HepG2 (cell line): ENCODE data around the gene RSAD2. TPM values are rescaled to one million over a fixed set of nuclear protein-coding genes. Genes with fewer than 3 reads are reported as not detected.

Source experiments
- ATF7-NPFF ChIP-seq: sonication (generic); formaldehyde crosslinking; IDR thresholded peaks from 2 replicates; pipeline ENCODE4 v1.8.1; 2023; ENCODE audit warnings: mild to moderate bottlenecking, low read depth, missing genetic modification reagents, moderate library complexity
- CBX2 ChIP-seq, 2 experiments: fragments of 200-600 bp in 1 of 2; sonication (generic); formaldehyde crosslinking in 1 of 2; IDR thresholded peaks; 2 replicates each; pipeline versions ENCODE4 v1.7.0 to v1.8.1; 2018 to 2022; ENCODE audit warnings: low read depth in 2 of 2, low read length in 1 of 2, mild to moderate bottlenecking in 1 of 2, missing genetic modification reagents in 1 of 2
- CEBPB ChIP-seq: IDR thresholded peaks from 2 replicates; pipeline ENCODE4 v1.6.1; 2011; ENCODE audit warnings: low read depth, low read length, improper control_type of control experiment, borderline replicate concordance
- CHD2 ChIP-seq: IDR thresholded peaks from 2 replicates; pipeline ENCODE4 v1.6.1; 2011; ENCODE audit warnings: low read depth, low read length, improper control_type of control experiment
- FOXK1 ChIP-seq: sonication (generic); formaldehyde crosslinking; IDR thresholded peaks from 2 replicates; pipeline ENCODE4 v1.4.0; 2020; ENCODE audit warnings: low read depth, missing genetic modification reagents, borderline replicate concordance
- HES4 ChIP-seq: sonication (generic); formaldehyde crosslinking; IDR thresholded peaks from 2 replicates; pipeline ENCODE4 v1.9.0; 2021; ENCODE audit warnings: mild to moderate bottlenecking, missing genetic modification reagents, borderline replicate concordance
- HMGA1 ChIP-seq: sonication (generic); formaldehyde crosslinking; conservative IDR thresholded peaks from 2 replicates; pipeline ENCODE4 v1.4.0; 2020; ENCODE audit warnings: missing genetic modification reagents
- HOXA3 ChIP-seq: sonication (generic); formaldehyde crosslinking; IDR thresholded peaks from 2 replicates; pipeline ENCODE4 v1.5.0; 2020; ENCODE audit warnings: missing genetic modification reagents
- JARID2 ChIP-seq: sonication (generic); formaldehyde crosslinking; IDR thresholded peaks from 2 replicates; pipeline ENCODE4 v1.8.1; 2023; ENCODE audit warnings: missing genetic modification reagents, inconsistent platforms; ENCODE audit not compliant: insufficient replicate concordance
- KLF6 ChIP-seq: IDR thresholded peaks from 2 replicates; pipeline ENCODE4 v1.8.0; 2016; ENCODE audit warnings: missing biosample characterization, missing genetic modification reagents
- MBNL3 ChIP-seq: fragments of 250-450 bp; sonication (Bioruptor Pico); conservative IDR thresholded peaks from 2 replicates; pipeline ENCODE4 v1.8.0; 2022; ENCODE audit warnings: mild to moderate bottlenecking, inconsistent platforms
- MYC ChIP-seq: sonication (generic); formaldehyde crosslinking; IDR thresholded peaks from 2 replicates; pipeline ENCODE4 v1.9.0; 2021; ENCODE audit warnings: missing genetic modification reagents, borderline replicate concordance
- NFE2L2 ChIP-seq: fragments of 150-350 bp; IDR thresholded peaks from 2 replicates; pipeline ENCODE4 v1.6.1; 2014; ENCODE audit warnings: low read length
- NR2F1 ChIP-seq, 2 experiments: fragments of 450-650 bp in 1 of 2; formaldehyde crosslinking in 1 of 2; IDR thresholded peaks; 2 replicates each; pipeline versions ENCODE4 v1.5.0 to v1.6.1; 2016 to 2020; ENCODE audit warnings: mild to moderate bottlenecking in 1 of 2, missing compliant biosample characterization in 1 of 2, missing genetic modification reagents in 1 of 2, moderate library complexity in 1 of 2
- SP1 ChIP-seq, 2 experiments: fragments of 450-650 bp in 1 of 2; sonication (generic) in 1 of 2; formaldehyde crosslinking in 1 of 2; IDR thresholded peaks; 2 replicates each; pipeline versions ENCODE4 v1.4.0 to v1.6.1; 2016 to 2020; ENCODE audit warnings: missing genetic modification reagents in 1 of 2
- ZBTB42 ChIP-seq: sonication (generic); formaldehyde crosslinking; IDR thresholded peaks from 2 replicates; pipeline ENCODE4 v1.5.0; 2020; ENCODE audit warnings: mild to moderate bottlenecking, missing genetic modification reagents
- ZNF225 ChIP-seq: sonication (generic); formaldehyde crosslinking; IDR thresholded peaks from 2 replicates; pipeline ENCODE4 v1.4.0; 2020; ENCODE audit warnings: mild to moderate bottlenecking, missing genetic modification reagents
- ZNF567 ChIP-seq: sonication (generic); formaldehyde crosslinking; IDR thresholded peaks from 2 replicates; pipeline ENCODE4 v1.8.1; 2023; ENCODE audit warnings: mild to moderate bottlenecking, missing genetic modification reagents, borderline replicate concordance
- ZNF775 ChIP-seq: sonication (generic); formaldehyde crosslinking; IDR thresholded peaks from 2 replicates; pipeline ENCODE4 v1.4.0; 2020; ENCODE audit warnings: missing genetic modification reagents, mild to moderate bottlenecking, moderate library complexity, borderline replicate concordance
- polyA plus RNA-seq, 8 experiments: library from polyadenylated mRNA; depleted of rRNA in 3 of 8; stranded (reverse) in 7 of 8; unstranded in 1 of 8; fragments of >200 nt; fragmentation: Illumina TruSeq in 4 of 8; extraction: Trizol in 4 of 8; gene quantifications; 2 replicates each; pipeline versions ENCODE4 v1.2.1 to v1.2.3, GENCODE V29; 2011 to 2016; ENCODE audit warnings: low read depth in 4 of 8, missing spikeins in 1 of 8, mixed read lengths in 1 of 8; ENCODE audit not compliant: insufficient read depth in 1 of 8
- total RNA-seq, 5 experiments: library from RNA; depleted of rRNA; stranded (reverse); fragments of >200 nt; fragmentation: Illumina TruSeq; extraction: Trizol; gene quantifications; 2 replicates each; pipeline ENCODE4 v1.2.3, GENCODE V29; 2016; ENCODE audit warnings: low read depth in 1 of 5
- TF ChIP-seq, protein P1 (sequence below): sonication (generic); formaldehyde crosslinking; IDR thresholded peaks from 2 replicates; pipeline ENCODE4 v1.8.0; 2022; ENCODE audit warnings: mild to moderate bottlenecking, missing genetic modification reagents, moderate library complexity
- TF ChIP-seq, protein P2 (sequence below): sonication (generic); formaldehyde crosslinking; conservative IDR thresholded peaks from 2 replicates; pipeline ENCODE4 v1.4.0; 2020; ENCODE audit warnings: mild to moderate bottlenecking, missing genetic modification reagents, moderate library complexity
- TF ChIP-seq, protein P3 (sequence below): IDR thresholded peaks from 2 replicates; pipeline ENCODE4 v1.6.1; 2016; ENCODE audit warnings: missing compliant biosample characterization, missing genetic modification reagents, borderline replicate concordance
- TF ChIP-seq, protein P4 (sequence below): sonication (generic); formaldehyde crosslinking; IDR thresholded peaks from 2 replicates; pipeline ENCODE4 v1.5.0; 2020; ENCODE audit warnings: missing genetic modification reagents, mild to moderate bottlenecking, borderline replicate concordance

RSAD2 gene
- total and polyA plus RNA-seq, 2 of the 13 experiments (the other 11 are each of a cell fraction or from before 2014, with no cell fraction given), result 0.11 TPM; not detected in 1

DNA sequence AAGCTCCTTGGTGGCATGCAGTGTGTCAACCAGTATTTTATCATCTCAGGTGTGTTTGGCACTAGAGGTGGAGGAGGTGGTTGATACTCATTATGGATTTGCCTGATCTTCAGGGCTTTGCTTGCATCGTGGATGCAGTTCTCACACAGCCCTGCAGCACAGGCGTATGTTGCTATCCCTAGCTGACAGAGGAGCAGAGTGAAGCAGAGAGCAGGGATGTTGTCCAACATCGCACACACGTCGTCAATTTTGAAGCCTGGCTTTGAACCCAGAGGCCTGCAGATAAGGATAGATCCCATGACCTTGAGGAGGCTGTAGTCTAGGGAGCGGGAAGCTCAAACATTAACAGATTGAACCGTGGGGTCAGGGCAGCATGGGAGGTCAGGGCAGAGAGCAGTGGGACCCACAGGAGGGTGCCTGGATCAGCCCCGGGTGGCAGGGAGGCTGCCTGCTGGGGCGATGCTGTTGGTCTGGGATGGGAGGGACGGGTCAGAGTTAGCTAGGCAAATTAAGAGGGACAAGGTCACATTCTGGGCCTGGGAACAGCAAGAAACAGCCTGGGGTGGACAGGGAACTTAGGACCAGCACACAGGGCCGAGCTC lies 43.8 kb downstream of the RSAD2 start (continued):
- TF ChIP-seq HMGA1 (CRISPR knock-in tag), result no peak
- TF ChIP-seq, protein P1, sequence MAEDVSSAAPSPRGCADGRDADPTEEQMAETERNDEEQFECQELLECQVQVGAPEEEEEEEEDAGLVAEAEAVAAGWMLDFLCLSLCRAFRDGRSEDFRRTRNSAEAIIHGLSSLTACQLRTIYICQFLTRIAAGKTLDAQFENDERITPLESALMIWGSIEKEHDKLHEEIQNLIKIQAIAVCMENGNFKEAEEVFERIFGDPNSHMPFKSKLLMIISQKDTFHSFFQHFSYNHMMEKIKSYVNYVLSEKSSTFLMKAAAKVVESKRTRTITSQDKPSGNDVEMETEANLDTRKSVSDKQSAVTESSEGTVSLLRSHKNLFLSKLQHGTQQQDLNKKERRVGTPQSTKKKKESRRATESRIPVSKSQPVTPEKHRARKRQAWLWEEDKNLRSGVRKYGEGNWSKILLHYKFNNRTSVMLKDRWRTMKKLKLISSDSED (CRISPR knock-in tag), result no peak
- TF ChIP-seq HES4 (CRISPR knock-in tag), result peak; percentile 79; the same call in 1 of the 2 replicates
- TF ChIP-seq ZBTB42, result no peak
- TF ChIP-seq SP1 (IDR thresholded peaks at IDR 0.05), result no peak
- TF ChIP-seq SP1 (CRISPR knock-in tag; IDR thresholded peaks at IDR 0.05), result no peak
- TF ChIP-seq, protein P2, sequence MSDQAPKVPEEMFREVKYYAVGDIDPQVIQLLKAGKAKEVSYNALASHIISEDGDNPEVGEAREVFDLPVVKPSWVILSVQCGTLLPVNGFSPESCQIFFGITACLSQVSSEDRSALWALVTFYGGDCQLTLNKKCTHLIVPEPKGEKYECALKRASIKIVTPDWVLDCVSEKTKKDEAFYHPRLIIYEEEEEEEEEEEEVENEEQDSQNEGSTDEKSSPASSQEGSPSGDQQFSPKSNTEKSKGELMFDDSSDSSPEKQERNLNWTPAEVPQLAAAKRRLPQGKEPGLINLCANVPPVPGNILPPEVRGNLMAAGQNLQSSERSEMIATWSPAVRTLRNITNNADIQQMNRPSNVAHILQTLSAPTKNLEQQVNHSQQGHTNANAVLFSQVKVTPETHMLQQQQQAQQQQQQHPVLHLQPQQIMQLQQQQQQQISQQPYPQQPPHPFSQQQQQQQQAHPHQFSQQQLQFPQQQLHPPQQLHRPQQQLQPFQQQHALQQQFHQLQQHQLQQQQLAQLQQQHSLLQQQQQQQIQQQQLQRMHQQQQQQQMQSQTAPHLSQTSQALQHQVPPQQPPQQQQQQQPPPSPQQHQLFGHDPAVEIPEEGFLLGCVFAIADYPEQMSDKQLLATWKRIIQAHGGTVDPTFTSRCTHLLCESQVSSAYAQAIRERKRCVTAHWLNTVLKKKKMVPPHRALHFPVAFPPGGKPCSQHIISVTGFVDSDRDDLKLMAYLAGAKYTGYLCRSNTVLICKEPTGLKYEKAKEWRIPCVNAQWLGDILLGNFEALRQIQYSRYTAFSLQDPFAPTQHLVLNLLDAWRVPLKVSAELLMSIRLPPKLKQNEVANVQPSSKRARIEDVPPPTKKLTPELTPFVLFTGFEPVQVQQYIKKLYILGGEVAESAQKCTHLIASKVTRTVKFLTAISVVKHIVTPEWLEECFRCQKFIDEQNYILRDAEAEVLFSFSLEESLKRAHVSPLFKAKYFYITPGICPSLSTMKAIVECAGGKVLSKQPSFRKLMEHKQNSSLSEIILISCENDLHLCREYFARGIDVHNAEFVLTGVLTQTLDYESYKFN (CRISPR knock-in tag), result peak; percentile 94
- TF ChIP-seq MYC (CRISPR knock-in tag), result peak; percentile 59; the same call in 1 of the 2 replicates
- TF ChIP-seq KLF6 (CRISPR knock-in tag), result 0 out of 2 replicates have a peak, but pooled peaks have one; percentile 12
- TF ChIP-seq, protein P3, sequence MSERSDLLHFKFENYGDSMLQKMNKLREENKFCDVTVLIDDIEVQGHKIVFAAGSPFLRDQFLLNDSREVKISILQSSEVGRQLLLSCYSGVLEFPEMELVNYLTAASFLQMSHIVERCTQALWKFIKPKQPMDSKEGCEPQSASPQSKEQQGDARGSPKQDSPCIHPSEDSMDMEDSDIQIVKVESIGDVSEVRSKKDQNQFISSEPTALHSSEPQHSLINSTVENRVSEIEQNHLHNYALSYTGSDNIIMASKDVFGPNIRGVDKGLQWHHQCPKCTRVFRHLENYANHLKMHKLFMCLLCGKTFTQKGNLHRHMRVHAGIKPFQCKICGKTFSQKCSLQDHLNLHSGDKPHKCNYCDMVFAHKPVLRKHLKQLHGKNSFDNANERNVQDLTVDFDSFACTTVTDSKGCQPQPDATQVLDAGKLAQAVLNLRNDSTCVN (CRISPR knock-in tag), result no peak; the same call in 1 of the 2 replicates
- no peak for TF ChIP-seq NFE2L2
- TF ChIP-seq, protein P4, sequence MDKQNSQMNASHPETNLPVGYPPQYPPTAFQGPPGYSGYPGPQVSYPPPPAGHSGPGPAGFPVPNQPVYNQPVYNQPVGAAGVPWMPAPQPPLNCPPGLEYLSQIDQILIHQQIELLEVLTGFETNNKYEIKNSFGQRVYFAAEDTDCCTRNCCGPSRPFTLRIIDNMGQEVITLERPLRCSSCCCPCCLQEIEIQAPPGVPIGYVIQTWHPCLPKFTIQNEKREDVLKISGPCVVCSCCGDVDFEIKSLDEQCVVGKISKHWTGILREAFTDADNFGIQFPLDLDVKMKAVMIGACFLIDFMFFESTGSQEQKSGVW (CRISPR knock-in tag), result no peak
- no peak for TF ChIP-seq ZNF225 (CRISPR knock-in tag)
- no peak for TF ChIP-seq CBX2 (IDR thresholded peaks at IDR 0.05; ENCODE audit: low read depth, low read length)
- TF ChIP-seq CBX2 (CRISPR knock-in tag; IDR thresholded peaks at IDR 0.05; ENCODE audit: low read depth), result 0 out of 2 replicates have a peak, but pooled peaks have one; percentile 55
- no peak for TF ChIP-seq CEBPB
- peak; percentile 96 to 99 for TF ChIP-seq NR2F1 (CRISPR knock-in tag; IDR thresholded peaks at IDR 0.05)
- peak; percentile 90; the same call in 1 of the 2 replicates for TF ChIP-seq FOXK1 (CRISPR knock-in tag)
- no peak for TF ChIP-seq MBNL3 (CRISPR knock-in tag)
- TF ChIP-seq HOXA3 (CRISPR knock-in tag), result peak; percentile 85
- TF ChIP-seq ZNF567, result no peak
- no peak for TF ChIP-seq JARID2
- no peak for TF ChIP-seq CHD2
- TF ChIP-seq ATF7-NPFF (CRISPR knock-in tag), result 0 out of 2 replicates have a peak, but pooled peaks have one; percentile 16
- TF ChIP-seq ZNF775 (CRISPR knock-in tag), result no peak
